ENCODE results near the gene TMC4. TPM values are rescaled to one million over a fixed set of nuclear protein-coding genes. Genes with fewer than 3 reads are reported as not detected.

The TMC4 gene
- total RNA-seq, 4 donors from 2014 or later: 0.17 to 2.4 (median 1.1) TPM; not detected in 1

DNA sequence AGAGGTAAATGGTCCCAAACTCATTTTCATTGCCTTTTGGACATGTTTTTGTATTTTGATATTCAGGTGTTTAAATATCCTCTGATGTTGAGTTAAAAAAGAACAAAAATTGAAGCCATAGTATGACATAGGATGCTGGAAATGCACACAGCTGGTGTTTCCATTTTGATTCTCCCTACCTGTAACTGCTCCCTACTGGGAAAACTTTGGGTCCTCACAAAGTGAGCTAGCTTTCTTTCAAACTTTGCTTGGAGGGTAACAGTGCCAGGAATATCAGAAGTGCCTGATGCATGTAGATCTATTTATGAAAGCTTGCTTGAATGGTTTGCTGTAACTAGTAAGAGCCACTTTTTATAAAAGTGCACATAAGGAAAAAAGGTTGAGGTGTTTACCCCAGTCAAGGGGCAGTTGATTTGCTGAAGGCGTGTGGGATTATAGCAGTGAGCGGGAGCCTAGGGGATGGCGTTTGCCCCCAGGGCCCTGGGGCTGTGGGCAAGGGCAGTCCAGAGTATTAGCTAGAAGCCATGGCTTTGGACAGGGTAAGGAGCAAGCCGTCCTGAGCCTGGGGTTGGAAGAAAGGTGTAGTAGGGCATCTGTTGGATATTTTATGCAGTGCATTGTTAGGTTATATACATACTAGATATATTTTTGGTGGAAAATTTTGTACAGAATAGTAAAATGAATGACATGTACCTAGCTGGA lies 32.0 kb upstream of the TMC4 start:
- TF ChIP-seq, protein P1, sequence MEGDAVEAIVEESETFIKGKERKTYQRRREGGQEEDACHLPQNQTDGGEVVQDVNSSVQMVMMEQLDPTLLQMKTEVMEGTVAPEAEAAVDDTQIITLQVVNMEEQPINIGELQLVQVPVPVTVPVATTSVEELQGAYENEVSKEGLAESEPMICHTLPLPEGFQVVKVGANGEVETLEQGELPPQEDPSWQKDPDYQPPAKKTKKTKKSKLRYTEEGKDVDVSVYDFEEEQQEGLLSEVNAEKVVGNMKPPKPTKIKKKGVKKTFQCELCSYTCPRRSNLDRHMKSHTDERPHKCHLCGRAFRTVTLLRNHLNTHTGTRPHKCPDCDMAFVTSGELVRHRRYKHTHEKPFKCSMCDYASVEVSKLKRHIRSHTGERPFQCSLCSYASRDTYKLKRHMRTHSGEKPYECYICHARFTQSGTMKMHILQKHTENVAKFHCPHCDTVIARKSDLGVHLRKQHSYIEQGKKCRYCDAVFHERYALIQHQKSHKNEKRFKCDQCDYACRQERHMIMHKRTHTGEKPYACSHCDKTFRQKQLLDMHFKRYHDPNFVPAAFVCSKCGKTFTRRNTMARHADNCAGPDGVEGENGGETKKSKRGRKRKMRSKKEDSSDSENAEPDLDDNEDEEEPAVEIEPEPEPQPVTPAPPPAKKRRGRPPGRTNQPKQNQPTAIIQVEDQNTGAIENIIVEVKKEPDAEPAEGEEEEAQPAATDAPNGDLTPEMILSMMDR (IDR thresholded peaks at IDR 0.05; ENCODE audit: low read depth): no peak

DNA sequence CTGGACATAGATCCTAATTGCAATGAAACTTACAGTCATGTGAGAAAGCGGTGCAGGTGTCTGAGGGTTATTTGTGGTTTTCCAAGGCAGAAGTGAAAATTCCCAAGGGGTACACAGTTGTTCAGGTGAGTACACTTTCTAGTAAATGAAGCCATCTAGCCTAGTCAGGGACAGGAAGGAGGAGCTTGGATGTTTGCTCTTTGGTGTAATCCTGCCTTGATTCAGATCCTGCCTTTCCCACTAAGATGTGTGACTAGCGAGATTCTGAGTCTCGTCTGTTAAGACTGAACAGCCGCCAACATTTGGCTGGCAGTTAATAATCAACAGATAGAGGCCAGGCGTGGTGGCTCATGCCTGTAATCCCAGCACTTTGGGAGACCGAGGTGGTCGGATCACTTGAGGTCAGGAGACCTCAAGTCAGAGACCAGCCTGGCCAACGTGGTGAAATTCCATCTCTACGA lies 30.2 kb upstream of the TMC4 start:
- TF ChIP-seq, protein P1 (IDR thresholded peaks at IDR 0.05; ENCODE audit: low read depth): no peak

DNA sequence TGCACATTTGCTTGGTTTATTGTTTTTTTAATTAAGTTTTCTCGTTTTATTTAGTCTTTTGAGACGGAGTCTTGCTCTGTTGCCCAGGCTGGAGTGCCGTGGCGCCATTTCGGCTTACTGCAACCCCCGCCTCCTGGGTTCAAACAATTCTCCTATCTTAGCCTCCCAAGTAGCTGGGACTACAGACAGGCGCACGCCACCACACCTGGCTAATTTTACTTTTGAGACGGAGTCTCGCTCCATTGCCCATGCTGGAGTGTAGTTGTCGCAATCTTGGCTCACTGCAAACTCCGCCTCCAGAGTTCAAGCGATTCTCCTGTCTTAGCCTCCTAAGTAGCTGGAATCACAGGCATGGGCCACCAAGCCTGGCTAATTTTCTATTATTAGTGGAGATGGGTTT lies 29.0 kb upstream of the TMC4 start:
- TF ChIP-seq, protein P1 (IDR thresholded peaks at IDR 0.05; ENCODE audit: low read depth): no peak

DNA sequence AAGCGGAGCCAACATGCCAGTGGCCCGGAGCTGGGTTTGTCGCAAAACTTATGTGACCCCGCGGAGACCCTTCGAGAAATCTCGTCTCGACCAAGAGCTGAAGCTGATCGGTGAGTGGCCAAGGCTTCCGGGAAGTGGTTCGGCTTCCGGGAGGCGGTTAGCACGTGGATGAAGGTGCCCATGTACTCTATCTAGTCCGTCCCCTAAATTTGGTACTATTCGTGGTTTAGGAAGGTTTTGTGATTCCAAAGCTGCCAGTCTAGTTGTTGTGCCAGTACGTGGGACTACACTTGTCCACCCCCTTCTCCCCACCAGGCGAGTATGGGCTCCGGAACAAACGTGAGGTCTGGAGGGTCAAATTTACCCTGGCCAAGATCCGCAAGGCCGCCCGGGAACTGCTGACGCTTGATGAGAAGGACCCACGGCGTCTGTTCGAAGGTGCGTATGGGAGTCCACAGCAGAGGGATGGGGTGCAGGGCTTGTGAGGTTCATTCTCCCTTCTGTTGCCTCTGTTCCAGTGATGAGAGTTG lies 28.3 kb upstream of the TMC4 start:
- TF ChIP-seq, protein P1 (IDR thresholded peaks at IDR 0.05; ENCODE audit: low read depth): no peak

DNA sequence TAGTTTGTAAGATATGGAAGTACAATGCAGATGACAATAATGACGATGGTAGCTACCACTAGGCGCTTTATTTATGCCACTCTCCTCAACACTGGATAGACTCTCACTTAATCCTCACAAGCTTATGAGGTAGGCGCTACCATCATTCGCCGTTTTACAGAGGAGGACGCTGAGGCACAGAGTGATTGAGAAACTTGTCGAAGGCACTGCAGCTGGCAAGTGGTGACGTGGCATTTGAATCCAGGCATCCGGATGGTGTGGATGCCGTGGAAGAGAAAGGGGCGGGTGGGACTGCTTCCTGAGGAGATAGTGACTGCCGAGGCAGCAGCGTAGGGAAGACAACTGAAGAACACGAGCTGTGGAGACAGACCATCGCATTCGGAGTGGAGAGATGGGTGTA lies 26.4 kb upstream of the TMC4 start:
- TF ChIP-seq, protein P1 (IDR thresholded peaks at IDR 0.05; ENCODE audit: low read depth): no peak

DNA sequence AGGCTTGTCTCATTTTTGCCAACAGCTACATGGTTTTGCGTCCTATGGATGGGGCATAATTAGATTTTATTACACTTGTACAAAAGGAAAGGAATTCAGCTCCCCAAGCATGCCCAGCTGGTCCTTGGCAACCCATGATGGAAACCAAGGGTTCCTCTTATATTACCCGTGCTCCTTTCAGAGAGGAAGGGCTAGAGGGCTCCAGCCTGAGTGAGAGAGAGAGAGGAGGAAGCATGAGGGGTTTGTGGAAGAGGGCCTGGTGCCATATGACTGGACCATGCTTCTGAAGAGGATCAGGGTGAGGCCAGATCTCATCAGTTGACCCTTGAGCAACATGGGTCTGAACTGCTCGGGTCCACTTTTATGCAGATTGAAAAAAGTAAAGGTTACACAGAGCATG lies 24.2 kb upstream of the TMC4 start:
- TF ChIP-seq, protein P1 (IDR thresholded peaks at IDR 0.05; ENCODE audit: low read depth): no peak

DNA sequence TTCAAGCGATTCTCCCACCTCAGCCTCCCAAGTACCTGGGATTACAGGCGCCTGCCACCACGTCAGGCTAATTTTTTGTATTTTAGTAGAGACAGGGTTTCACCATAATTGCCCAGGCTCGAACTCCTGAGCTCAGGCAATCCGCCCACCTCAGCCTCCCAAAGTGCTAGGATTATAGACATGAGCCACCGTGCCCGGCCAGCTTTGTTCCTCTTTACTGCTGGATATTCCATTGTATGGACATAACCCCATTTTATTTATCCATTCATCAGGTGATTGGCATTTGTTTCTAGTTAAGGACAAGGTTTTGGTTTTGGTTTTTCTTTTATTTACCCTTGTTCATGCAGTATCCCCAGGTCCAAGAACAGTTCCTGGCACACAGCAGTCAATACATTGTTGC lies 23.6 kb upstream of the TMC4 start:
- TF ChIP-seq, protein P1 (IDR thresholded peaks at IDR 0.05; ENCODE audit: low read depth): no peak
